Stimulated activated CD8-positive, alpha-beta memory T cell treated with anti-CD3 and anti-CD28 coated beads, Interleukin-4, amount 100 ng/mL, for 1 hour (primary cell): ENCODE results near the gene WDR49.
"Not testable (repeated sequence)": the region's sequence is repeated elsewhere in the genome, so short reads cannot be mapped to it uniquely, and the experiment has no call there.

Experiments used
- DNase-seq, 2 donors: peaks; one replicate each; pipeline ENCODE4 v3.0.0-alpha.2; 2020; ENCODE audit warnings: low read depth in 2 of 2, low spot score in 1 of 2

WDR49 gene

GRCh38 chr3:167615030-167615429 is 38.7 kb downstream of the WDR49 start:
- no peak for DNase-seq

DNA sequence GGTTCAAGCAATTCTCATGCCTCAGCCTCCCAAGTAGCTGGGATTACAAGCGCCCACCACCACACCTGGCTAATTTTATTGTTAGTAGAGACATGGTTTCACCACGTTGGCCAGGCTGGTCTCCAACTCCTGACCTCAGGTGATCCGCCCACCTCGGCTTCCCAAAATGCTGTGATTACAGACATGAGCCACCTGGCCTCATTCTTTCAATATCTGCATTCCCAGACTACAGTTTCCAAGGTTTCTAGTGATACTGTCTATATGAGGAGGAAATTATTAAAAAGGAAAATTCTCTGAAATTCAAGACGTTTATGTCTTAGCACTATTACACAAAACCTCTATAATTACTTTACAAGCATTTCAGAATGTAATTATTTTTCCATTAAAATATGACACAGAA is 39.5 kb downstream of the WDR49 start:
- DNase-seq, result not testable (repeated sequence)

- no peak for DNase-seq
Measured at GRCh38 chr3:167611718-167612117, 42.0 kb downstream of the WDR49 start.

GRCh38 chr3:167609156-167609555 is 44.6 kb downstream of the WDR49 start:
- no peak for DNase-seq

GRCh38 chr3:167606836-167607235 is 46.9 kb downstream of the WDR49 start:
- DNase-seq, result no peak

- DNase-seq, result no peak
Measured at GRCh38 chr3:167605871-167606270, 47.9 kb downstream of the WDR49 start.

GRCh38 chr3:167602041-167602440 is 51.7 kb downstream of the WDR49 start:
- no peak for DNase-seq

DNA sequence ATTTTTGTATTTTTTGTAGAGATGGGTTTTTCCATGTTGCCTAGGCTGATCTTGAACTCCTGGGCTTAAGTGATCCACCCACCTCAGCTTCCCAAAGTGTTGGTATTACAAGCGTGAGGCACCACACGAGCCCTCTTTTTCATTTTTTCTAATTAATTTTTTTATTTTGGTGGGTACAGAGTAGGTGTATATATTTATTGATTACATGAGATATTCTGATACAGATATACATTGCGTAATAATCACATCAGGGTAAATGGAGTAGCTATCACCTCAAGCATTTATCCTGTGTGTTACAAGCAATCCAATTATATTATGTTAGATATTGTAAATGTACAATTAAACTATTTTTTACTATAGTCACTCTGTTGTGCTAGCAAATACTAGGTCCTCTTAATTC is 66.1 kb downstream of the WDR49 start:
- no peak for DNase-seq

DNA sequence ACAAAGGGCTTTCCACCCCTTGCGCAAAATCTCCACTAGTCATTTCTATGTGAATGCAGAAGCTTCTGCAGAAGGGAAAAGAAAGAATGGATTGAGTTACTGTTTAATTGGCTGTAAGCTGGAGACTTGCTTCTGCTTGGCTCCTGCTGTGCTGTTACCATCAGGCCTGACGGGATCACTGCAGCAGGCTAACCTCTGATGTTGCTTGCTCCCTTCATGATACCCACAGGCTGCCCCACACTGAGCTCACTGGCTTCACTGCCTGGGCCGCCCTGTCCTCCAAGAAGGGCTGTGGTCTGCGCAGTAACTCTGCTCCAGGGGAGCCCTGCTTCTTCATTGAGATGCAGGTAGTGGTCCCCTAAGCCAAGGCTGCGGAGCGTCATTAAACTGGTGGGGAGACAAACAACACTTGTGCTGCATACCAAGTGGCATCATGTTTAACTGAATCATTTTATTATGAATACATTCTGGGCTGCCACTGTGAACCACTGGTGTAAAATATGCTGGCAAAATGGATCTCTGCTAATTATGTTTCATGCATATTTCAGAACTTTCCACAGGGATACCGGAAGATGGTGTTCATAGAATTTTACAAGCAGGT is 78.6 kb downstream of the WDR49 start:
- no peak for DNase-seq

DNA sequence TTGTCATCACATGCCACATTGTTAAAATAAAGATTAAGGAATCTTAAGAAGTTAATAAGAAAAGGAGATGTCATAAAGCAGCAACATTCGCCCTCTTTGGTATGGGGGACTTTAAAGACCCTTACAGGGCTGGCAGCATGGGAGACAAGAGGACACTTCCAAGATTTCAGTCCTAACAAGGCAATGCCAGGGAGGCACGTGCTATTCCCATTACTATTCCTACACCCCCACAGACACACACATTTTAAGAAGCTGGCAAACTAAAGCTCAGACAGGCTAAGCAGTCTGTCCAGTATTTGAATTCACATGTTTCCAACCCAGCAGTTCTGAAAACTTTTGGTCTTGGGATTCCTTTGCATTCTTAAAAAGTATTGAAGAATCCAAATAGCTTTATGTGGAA is 80.8 kb downstream of the WDR49 start:
- DNase-seq, result no peak

- no peak for DNase-seq
Measured at GRCh38 chr3:167568634-167569033, 85.1 kb downstream of the WDR49 start.

DNA sequence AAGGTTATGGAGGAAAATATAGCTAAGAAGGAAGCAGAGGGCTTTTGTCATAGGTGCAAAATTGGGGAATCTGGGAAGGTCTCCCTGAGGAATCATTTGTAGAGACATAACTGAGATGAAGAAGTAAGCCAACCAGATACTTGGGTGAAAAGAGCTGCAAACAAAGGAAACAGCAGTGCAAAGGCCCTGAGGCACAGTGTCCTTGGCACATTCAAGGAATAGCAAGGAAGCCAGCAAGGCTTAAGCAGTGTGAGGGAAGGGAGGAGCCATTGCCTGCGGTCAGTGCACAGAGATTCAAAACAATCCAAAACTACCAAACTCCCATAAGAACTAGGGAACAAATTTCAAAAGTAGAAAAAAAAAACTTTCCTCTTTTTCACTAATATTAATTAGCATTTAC is 88.3 kb downstream of the WDR49 start:
- DNase-seq, result no peak

- DNase-seq, result no peak
Measured at GRCh38 chr3:167564612-167565011, 89.1 kb downstream of the WDR49 start.

DNA sequence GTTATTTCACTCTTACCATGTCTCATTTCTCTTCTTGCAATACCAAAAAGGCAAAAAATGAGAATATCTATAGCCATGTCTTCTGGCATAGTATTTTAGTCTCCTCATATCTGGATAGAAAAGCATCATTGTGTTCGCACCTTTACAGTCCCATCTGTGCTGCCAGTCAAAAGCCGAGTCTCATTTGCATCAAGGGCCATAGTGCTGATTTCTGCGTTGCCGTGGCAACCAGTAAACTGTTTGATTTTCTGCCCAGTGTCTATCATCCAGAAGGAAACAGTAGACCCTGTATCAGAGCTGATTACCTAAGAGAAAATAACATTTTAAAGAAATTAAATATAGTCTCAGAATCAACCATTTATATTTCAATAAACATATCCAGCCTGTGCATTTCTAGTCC is 93.8 kb downstream of the WDR49 start:
- no peak for DNase-seq

GRCh38 chr3:167554898-167555297 is 98.8 kb downstream of the WDR49 start:
- no peak for DNase-seq

DNA sequence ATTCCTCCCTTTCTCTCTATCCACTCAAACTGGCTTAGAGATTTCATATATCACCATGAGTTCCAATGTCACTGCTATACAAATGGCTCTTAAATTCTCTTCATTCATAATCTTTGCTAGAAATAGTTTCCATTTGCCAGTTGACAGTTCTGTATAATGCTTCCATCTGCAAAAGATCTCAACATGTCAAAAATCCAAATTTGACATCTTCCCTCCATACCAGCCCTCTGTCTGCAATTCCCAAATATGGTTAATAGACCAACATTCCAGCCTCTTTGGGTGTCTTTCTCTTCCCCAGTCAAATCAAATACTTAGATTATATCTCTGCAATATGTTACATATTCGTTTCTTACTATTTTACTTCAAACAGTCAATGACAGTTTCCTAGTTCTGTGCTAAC is 115.7 kb downstream of the WDR49 start:
- no peak for DNase-seq

DNA sequence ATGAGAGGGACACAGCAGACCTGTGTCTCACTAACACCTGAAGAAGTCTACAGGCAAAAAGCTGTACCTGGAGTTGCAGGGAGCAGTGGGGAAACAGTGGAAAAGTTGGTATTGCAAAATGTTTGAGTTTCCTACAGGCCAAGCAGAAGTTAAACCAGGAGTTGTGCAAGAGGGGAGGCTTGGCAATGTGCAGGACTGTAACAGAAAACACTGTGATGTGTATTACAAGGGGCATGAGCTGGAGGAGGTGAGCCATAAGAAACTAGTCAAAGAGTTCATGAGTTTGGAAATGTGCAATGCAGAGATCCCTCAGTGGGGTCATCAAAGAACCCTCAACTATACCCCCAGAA is 132.8 kb downstream of the WDR49 start:
- no peak for DNase-seq

GRCh38 chr3:167520266-167521005 is 133.3 kb downstream of the WDR49 start:
- no peak for DNase-seq

GRCh38 chr3:167507954-167508353 is 145.8 kb downstream of the WDR49 start:
- no peak for DNase-seq

DNA sequence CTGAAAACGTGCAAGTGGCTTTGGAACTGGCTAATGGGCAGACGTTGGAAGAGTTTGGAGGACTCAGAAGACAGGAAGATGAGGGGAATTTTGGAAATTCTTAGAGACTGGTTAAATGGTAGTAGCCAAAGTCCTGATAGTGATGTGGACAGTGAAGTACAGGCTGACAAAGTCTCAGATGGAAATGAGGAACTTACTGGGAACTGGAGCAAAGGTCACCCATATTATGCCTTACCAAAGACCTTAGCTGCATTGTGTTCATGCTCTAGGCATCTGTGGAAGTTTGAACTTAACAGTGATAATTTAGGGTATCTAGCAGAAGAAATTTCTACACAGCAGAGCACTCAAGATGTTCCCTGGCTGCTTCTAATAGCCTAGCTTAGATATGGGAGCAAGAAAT is 151.3 kb downstream of the WDR49 start:
- no peak for DNase-seq

- no peak for DNase-seq
Measured at GRCh38 chr3:167501941-167502340, 151.8 kb downstream of the WDR49 start.

DNA sequence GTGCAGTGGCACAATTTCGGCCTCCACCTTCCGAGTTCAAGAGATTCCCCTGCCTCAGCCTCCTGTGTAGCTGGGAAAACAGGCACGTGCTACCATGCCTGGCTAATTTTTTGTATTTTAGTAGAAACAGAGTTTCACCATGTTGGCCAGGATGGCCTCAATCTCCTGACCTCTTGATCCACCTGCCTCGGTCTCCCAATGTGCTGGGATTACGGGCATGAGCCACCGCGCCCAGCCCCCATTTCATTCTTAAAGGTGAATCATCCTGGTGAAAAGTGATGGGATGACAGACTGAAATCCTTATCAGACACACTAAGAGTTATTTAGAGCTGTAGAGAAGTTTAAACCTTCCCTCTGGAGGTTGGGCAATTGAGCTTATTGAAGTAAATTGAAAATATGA is 155.8 kb downstream of the WDR49 start:
- no peak for DNase-seq

DNA sequence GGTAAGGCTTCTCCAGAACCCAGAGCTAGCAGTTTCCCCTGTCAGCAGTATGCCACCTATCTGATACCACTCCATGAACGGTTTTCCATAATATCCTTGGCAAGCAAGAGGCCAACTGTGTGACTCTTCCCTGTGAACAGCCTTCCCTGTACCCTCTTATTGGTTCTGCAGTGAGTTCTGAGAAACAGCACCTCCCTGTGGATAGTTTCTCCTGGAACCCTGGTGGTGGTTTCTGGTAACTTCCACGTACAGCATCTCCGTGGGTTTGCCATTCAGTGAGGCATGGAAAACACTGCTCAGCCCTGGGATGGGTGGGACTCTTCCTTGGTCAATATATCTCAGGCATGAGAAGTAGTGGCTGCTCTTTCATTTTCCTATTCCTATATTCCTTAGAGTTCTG is 160.5 kb downstream of the WDR49 start:
- no peak for DNase-seq
